Measurements from ENCODE around the gene BCDIN3D. TPM values are rescaled to one million over a fixed set of nuclear protein-coding genes. Genes with fewer than 3 reads are reported as not detected.

BCDIN3D gene
- total RNA-seq, 1 donor from 2014 or later: 8.5 TPM

DNA sequence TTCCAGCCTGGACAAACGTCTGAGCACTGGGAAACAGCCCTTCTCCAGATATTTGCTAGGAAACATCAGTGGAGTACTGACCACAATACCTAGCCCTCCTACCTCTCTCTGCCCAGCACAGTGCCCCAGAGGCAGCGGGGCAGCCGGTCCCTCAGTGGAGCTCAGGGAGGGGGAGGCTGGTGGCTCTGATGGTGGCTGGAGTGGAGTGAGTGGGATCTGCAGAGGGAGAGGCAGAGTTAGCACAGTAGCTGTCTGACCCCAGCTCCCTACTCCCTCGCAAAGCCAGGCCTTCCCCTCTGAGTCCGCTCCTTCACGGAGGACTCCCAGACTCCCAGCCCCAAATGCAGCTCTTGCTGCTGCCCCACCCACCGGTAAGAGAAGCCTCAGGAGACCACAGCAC is 44.7 kb downstream of the BCDIN3D start:
- Mint-ChIP-seq H3K36me3 (peaks cover 3% of the 10 kb centered on the region), H3K27me3 (no peaks in the 10 kb centered on the region), H3K4me1 (ENCODE audit: unreplicated experiment) (peaks cover 8% of the 10 kb centered on the region), H3K4me3 (no peak overlapping the region), H3K9me3 (no peaks in the 10 kb centered on the region), H3K27ac (no peak overlapping the region)
- TF ChIP-seq, protein P1, sequence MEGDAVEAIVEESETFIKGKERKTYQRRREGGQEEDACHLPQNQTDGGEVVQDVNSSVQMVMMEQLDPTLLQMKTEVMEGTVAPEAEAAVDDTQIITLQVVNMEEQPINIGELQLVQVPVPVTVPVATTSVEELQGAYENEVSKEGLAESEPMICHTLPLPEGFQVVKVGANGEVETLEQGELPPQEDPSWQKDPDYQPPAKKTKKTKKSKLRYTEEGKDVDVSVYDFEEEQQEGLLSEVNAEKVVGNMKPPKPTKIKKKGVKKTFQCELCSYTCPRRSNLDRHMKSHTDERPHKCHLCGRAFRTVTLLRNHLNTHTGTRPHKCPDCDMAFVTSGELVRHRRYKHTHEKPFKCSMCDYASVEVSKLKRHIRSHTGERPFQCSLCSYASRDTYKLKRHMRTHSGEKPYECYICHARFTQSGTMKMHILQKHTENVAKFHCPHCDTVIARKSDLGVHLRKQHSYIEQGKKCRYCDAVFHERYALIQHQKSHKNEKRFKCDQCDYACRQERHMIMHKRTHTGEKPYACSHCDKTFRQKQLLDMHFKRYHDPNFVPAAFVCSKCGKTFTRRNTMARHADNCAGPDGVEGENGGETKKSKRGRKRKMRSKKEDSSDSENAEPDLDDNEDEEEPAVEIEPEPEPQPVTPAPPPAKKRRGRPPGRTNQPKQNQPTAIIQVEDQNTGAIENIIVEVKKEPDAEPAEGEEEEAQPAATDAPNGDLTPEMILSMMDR (conservative IDR thresholded peaks at IDR 0.05): no peak
- DNase-seq (ENCODE audit: extremely low spot score, unreplicated experiment): no peak

GRCh38 chr12:49797449-49797776 is 45.5 kb downstream of the BCDIN3D start:
- Mint-ChIP-seq H3K27me3 (no peaks in the 10 kb centered on the region), H3K4me3 (no peak overlapping the region), H3K9me3 (no peaks in the 10 kb centered on the region), H3K27ac (no peak overlapping the region), H3K36me3 (peaks cover 3% of the 10 kb centered on the region), H3K4me1 (ENCODE audit: unreplicated experiment) (peaks cover 8% of the 10 kb centered on the region)
- DNase-seq (ENCODE audit: extremely low spot score, unreplicated experiment): no peak
- TF ChIP-seq, protein P1 (conservative IDR thresholded peaks at IDR 0.05): no peak

- H3K4me3 Mint-ChIP-seq: no peak overlapping the region
- H3K36me3 Mint-ChIP-seq: peaks cover 3% of the 10 kb centered on the region
- H3K27ac Mint-ChIP-seq: no peak overlapping the region
- no peaks in the 10 kb centered on the region for H3K27me3 Mint-ChIP-seq
- peaks cover 8% of the 10 kb centered on the region for H3K4me1 Mint-ChIP-seq (ENCODE audit: unreplicated experiment)
- TF ChIP-seq, protein P1 (conservative IDR thresholded peaks at IDR 0.05): no peak
- DNase-seq (ENCODE audit: extremely low spot score, unreplicated experiment): no peak
- H3K9me3 Mint-ChIP-seq: no peaks in the 10 kb centered on the region
Measured at GRCh38 chr12:49796606-49797448, 46.1 kb downstream of the BCDIN3D start.

DNA sequence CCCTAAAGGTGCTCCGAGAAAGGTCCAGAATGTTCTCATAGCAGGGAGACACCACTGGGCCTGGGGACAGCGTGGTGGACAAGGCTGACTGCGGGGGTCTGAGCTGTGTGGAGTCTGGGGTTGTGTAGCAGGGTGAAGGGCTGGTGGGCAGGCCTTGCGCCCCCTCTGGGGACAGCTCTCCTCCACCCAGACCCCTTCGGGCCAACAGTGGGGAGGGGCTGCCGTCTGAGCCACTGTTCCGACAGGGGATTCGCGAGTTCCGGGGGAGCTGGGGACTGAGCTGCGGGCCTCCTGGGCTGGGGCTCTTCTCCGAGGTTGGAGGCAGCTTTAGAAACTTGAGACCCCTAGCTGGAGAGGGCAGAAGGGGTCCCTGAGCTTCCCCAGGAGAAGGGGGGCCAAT is 46.8 kb downstream of the BCDIN3D start:
- TF ChIP-seq, protein P1 (conservative IDR thresholded peaks at IDR 0.05): no peak
- DNase-seq (ENCODE audit: extremely low spot score, unreplicated experiment): no peak
- peaks cover 3% of the 10 kb centered on the region for H3K36me3 Mint-ChIP-seq
- H3K9me3 Mint-ChIP-seq: no peaks in the 10 kb centered on the region
- H3K27ac Mint-ChIP-seq: no peak overlapping the region
- H3K27me3 Mint-ChIP-seq: no peaks in the 10 kb centered on the region
- H3K4me1 Mint-ChIP-seq (ENCODE audit: unreplicated experiment): peaks cover 8% of the 10 kb centered on the region
- no peak overlapping the region for H3K4me3 Mint-ChIP-seq

- H3K4me1 Mint-ChIP-seq (ENCODE audit: unreplicated experiment): peaks cover 8% of the 10 kb centered on the region
Measured at GRCh38 chr12:49795654-49796105, 47.2 kb downstream of the BCDIN3D start.

More at GRCh38 chr12:49795654-49796105, 47.2 kb downstream of the BCDIN3D start:
- no peaks in the 10 kb centered on the region for H3K9me3 Mint-ChIP-seq
- DNase-seq (ENCODE audit: extremely low spot score, unreplicated experiment): no peak
- H3K36me3 Mint-ChIP-seq: peaks cover 3% of the 10 kb centered on the region
- H3K4me3 Mint-ChIP-seq: no peak overlapping the region
- TF ChIP-seq, protein P1 (conservative IDR thresholded peaks at IDR 0.05): no peak
- no peaks in the 10 kb centered on the region for H3K27me3 Mint-ChIP-seq
- no peak overlapping the region for H3K27ac Mint-ChIP-seq

Measured in type B pancreatic cell (in vitro differentiated cells).